ENCODE data around the gene DCAF7. TPM values are rescaled to one million over a fixed set of nuclear protein-coding genes. Genes with fewer than 3 reads are reported as not detected.

The DCAF7 gene
- total RNA-seq, 4 donors from 2014 or later = 16.5 to 34.1 (median 22.0) TPM

DNA sequence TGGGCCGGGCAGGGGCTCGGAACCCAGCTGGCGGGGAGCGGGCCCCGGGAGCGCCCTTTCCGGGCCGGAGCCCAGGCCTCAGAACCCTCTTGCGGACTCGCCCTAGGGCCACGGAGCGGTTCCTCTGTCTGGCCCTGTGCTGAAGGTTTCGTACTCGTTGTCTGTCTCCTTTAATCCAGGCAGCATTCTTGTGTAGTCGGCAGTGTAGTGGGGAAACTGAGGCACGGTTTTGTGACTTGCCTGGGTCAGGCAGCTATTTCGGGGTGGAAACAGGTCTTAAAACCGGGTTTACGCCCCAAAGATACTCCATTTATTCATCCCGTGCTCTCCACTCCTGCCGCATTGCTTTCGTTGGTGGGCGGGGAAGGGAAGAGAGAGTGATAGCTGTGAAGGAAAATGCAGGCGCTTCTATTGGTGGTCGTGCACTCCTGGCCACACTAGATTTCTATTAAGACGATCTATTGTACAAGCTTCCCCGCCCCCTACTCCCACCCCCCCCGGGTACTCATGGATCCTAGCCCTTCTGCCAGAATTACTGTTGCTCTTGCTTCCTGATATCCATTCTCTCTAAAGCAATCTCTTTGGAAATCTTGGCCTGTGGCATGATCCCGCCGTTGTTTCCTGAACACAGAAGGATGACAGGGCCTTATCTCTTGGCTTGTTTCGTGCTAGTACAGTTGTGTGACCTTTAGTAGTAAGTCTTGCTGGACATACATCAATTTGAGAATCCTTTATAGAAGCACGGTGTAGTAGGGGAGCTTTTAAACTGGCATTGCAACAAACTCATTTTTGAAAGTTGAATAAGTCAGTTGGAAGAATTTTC lies 751 bp downstream of the DCAF7 start:
- H3K36me3 ChIP-seq = no peaks in the 10 kb centered on the region
- no peaks in the 10 kb centered on the region for H3K9me3 ChIP-seq
- intact Hi-C loops (cut with DNase I; ENCODE audit: low total_unique reads) = loop anchor here (1.0 to 2.0 kb wide), 3 partner anchors 49 to 190 kb away; partner anchors contain the start of genes MAP3K3, STRADA and TACO1
- H3K27me3 ChIP-seq = no peaks in the 10 kb centered on the region
- in situ Hi-C loops (cut with MboI; ENCODE audit: low sequenced_read_pairs in 4 of 4) = no loop called here
- ATAC-seq (peak; percentile 3 to 8), DNase-seq (no peak)
- TF ChIP-seq, protein P1, sequence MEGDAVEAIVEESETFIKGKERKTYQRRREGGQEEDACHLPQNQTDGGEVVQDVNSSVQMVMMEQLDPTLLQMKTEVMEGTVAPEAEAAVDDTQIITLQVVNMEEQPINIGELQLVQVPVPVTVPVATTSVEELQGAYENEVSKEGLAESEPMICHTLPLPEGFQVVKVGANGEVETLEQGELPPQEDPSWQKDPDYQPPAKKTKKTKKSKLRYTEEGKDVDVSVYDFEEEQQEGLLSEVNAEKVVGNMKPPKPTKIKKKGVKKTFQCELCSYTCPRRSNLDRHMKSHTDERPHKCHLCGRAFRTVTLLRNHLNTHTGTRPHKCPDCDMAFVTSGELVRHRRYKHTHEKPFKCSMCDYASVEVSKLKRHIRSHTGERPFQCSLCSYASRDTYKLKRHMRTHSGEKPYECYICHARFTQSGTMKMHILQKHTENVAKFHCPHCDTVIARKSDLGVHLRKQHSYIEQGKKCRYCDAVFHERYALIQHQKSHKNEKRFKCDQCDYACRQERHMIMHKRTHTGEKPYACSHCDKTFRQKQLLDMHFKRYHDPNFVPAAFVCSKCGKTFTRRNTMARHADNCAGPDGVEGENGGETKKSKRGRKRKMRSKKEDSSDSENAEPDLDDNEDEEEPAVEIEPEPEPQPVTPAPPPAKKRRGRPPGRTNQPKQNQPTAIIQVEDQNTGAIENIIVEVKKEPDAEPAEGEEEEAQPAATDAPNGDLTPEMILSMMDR (IDR thresholded peaks at IDR 0.05 in 4 of 5, conservative IDR thresholded peaks at IDR 0.05 in 1 of 5) = no peak
- TF ChIP-seq POLR2A (IDR thresholded peaks at IDR 0.05) = no peak
- H3K4me1 ChIP-seq = peaks cover 45 to 52% of the 10 kb centered on the region in 2 donors
- peak overlapping the region; percentile 87 to 96 (median 92) for H3K27ac ChIP-seq
- peak overlapping the region; percentile 91 to 97 (median 93) for H3K4me3 ChIP-seq

DNA sequence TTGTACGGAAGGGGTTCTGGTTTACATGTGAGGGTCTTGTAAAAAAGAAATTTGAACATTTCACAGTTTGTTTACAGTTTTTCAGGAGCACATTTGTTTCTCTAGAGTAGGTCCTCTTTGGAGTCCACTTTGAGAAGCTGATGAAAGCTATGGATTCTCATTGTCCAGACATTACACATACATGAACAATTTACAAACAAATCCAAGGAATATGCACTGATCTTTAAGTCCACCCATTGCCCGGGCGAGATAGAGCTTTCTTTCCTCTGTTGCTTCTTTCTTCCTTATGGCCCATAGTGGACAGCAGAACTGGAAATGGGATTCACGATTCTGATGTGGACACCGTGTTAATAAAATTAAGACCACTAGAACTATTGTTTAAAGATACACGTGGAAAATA lies 1.9 kb downstream of the DCAF7 start:
- H3K27me3 ChIP-seq = no peaks in the 10 kb centered on the region
- peaks cover 46 to 53% of the 10 kb centered on the region in 2 donors for H3K4me1 ChIP-seq
- no peaks in the 10 kb centered on the region for H3K9me3 ChIP-seq
- peak overlapping the region in 3 of 4 donors; percentile 91 to 97 (median 95) for H3K4me3 ChIP-seq
- intact Hi-C loops (cut with DNase I; ENCODE audit: low total_unique reads) (no loop called here), in situ Hi-C loops (cut with MboI; ENCODE audit: low sequenced_read_pairs in 4 of 4) (no loop called here)
- TF ChIP-seq, protein P1 (IDR thresholded peaks at IDR 0.05 in 4 of 5, conservative IDR thresholded peaks at IDR 0.05 in 1 of 5) = no peak
- TF ChIP-seq POLR2A (IDR thresholded peaks at IDR 0.05) = no peak
- H3K27ac ChIP-seq = no peak overlapping the region
- no peak for DNase-seq
- ATAC-seq = no peak
- H3K36me3 ChIP-seq = no peaks in the 10 kb centered on the region

DNA sequence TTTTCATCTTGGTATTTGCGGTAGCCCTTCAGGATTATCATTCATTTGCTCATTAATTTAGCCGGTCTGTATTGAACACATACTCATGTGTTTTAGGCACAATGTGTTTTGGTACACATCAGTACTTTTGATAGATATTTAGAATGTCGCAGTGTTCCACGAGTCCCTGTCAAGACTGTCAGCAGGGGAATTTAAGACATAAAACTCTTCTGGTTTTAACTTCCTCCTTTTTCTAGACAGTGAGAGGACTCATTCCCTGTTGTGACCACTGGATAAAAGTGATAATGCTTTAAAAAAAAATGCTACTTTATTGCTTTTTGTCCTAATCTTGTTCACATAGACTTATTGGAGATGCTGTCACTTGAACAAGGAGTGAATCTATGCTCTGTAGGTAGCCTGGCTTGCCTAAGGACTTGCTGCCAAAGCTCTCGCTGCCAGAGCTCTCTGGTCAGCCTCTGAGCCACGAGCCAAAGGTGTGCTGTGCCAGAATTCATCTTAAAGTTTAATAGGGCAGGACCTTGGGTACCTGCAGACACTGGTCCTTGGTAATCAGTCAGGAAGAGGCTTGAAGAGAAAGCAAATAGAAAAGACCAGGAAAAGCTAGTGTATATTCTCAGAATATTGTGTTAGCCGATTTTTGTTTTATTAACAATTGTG lies 5.4 kb downstream of the DCAF7 start:
- Histone ChIP-seq H3K27ac (no peak overlapping the region), H3K9me3 (no peaks in the 10 kb centered on the region), H3K27me3 (no peaks in the 10 kb centered on the region), H3K36me3 (no peaks in the 10 kb centered on the region), H3K4me1 (peaks cover 40 to 45% of the 10 kb centered on the region in 2 donors), H3K4me3 (no peak overlapping the region)
- ATAC-seq (no peak), DNase-seq (no peak)
- in situ Hi-C loops (cut with MboI; ENCODE audit: low sequenced_read_pairs in 4 of 4) = no loop called here
- no peak for TF ChIP-seq POLR2A (IDR thresholded peaks at IDR 0.05)
- TF ChIP-seq, protein P1 (IDR thresholded peaks at IDR 0.05 in 4 of 5, conservative IDR thresholded peaks at IDR 0.05 in 1 of 5) = no peak
- intact Hi-C loops (cut with DNase I; ENCODE audit: low total_unique reads) = no loop called here

DNA sequence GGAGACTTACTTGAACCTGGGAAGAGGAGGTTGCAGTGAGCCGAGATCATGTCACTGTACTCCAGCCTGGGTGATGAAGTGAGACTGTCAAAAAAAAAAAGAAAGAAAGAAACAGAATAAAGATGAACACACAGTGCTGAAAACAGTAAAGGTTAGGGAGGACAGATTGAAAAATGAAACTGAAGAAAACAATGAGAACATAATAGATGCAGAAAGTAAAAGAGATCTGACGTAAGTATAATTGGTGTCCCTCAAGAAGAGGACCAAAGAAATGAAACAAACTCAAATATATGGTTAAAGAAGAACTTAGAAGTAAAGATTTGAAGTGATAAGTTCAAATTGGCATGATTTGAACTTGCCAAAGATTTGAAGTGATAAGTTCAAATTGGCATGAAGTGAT lies 7.1 kb downstream of the DCAF7 start:
- intact Hi-C loops (cut with DNase I; ENCODE audit: low total_unique reads) (no loop called here), in situ Hi-C loops (cut with MboI; ENCODE audit: low sequenced_read_pairs in 4 of 4) (no loop called here)
- Histone ChIP-seq H3K27me3 (no peaks in the 10 kb centered on the region), H3K27ac (no peak overlapping the region), H3K36me3 (no peaks in the 10 kb centered on the region), H3K4me3 (no peak overlapping the region), H3K4me1 (peaks cover 30 to 34% of the 10 kb centered on the region in 2 donors), H3K9me3 (no peaks in the 10 kb centered on the region)
- no peak for TF ChIP-seq POLR2A (IDR thresholded peaks at IDR 0.05)
- TF ChIP-seq, protein P1 (IDR thresholded peaks at IDR 0.05 in 4 of 5, conservative IDR thresholded peaks at IDR 0.05 in 1 of 5) = no peak
- no peak for DNase-seq
- ATAC-seq = no peak

All from gastrocnemius medialis (tissue), 4 donors.